GM18868 (cell line): ENCODE results near the gene VGLL4.

Source experiments
- ATAC-seq: cut with Tn5 transposase; IDR thresholded peaks from one replicate; pipeline ENCODE4 v1.9.1; 2021; ENCODE audit warnings: mild to moderate bottlenecking, moderate library complexity; ENCODE audit not compliant: unreplicated experiment

VGLL4 gene

DNA sequence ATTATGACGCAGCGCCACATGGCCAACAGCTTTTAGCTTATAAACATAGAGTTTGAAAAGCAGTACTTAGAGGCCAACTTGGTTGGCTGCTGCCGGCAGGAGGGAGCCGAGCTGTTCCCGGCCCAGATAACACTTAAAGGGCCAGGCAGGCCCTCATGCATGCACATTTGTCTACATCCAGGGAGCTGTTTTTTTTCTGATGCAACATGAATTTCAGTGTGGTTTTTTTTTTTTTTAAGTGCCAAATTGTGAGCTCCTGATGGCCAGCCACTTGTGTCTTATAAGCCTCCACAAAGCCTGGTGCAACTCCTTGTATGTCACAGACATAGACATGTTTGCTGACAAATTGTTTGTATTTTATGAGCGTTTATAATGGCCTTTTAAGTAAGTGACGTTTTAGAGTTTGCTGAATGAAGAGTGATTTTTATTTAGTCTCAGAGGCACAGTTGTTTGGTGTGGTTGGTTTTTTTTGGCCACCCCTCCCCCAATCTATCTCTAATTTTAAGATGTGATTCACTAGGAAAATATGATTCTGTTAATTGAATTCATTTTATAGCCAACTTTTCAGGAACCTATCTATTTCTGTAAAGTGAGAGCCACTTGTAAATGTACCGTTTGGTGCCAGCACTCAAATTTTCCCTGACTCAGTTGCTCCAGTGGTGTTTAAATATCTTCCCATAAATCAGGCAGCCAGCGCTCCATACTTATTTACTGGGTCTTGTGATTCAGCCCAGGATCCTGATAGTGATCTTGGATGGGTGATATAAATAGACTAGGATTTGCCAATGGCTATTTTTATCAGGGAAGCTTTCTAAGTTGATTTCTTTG is 134.3 kb downstream of the VGLL4 start:
- no peak for ATAC-seq

- no peak for ATAC-seq
Measured at GRCh38 chr3:11508346-11509172, 135.2 kb downstream of the VGLL4 start.

DNA sequence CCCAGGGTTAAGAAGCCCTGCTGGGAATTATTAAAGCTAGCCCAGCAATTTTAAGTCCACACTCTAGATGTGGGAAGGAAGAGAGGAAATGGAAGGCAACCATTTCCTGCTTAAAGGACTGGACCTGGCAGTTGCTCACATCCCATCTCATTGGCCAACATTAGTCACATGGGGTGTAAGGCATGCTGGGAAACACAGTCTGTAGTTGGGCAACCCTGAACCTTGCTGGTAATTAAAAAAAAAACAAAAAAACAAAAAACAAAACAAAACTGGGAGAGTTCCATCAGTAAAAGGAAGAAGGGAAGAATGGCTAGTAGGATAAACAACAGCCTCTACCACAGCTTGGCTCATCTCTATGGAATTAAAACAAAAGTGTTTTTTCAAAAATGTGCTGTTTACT is 136.0 kb downstream of the VGLL4 start:
- ATAC-seq: no peak
